Activated naive CD8-positive, alpha-beta T cell treated with anti-CD3 and anti-CD28 coated beads, Interleukin-2, amount 10 ng/mL, durations not matched to agents 7 days and 5 days (primary cell): ENCODE results near the gene LRWD1. TPM values are rescaled to one million over a fixed set of nuclear protein-coding genes. Genes with fewer than 3 reads are reported as not detected.

Source experiments
- ATAC-seq: fragments of 150-1000 bp; cut with Tn5 transposase; one replicate; pipeline ENCODE4 v1.10.0; 2021; ENCODE audit warnings: low read depth, moderate library complexity
- POLR2A ChIA-PET: fragments of 350-600 bp; sonication (Branson Sonifier 250); formaldehyde crosslinking; loops from one replicate; lab custom pipeline; 2021; ENCODE audit warnings: antibody characterized with exemption; lab: Charles Lee
- DNase-seq: peaks from one replicate; pipeline ENCODE4 v3.0.0; 2021
- H3K27ac Mint-ChIP-seq: one replicate; pipeline ENCODE4 v1.8.0; 2022; ENCODE audit warnings: mild to moderate bottlenecking, mixed read lengths
- H3K27me3 Mint-ChIP-seq: one replicate; pipeline ENCODE4 v1.8.0; 2022; ENCODE audit warnings: mild to moderate bottlenecking, moderate library complexity, mixed read lengths
- H3K36me3 Mint-ChIP-seq: one replicate; pipeline ENCODE4 v1.8.0; 2021; ENCODE audit warnings: mild to moderate bottlenecking, mixed read lengths
- H3K4me1 Mint-ChIP-seq: one replicate; pipeline ENCODE4 v1.8.0; 2021; ENCODE audit warnings: mixed read lengths
- H3K4me3 Mint-ChIP-seq: one replicate; pipeline ENCODE4 v1.8.0; 2022; ENCODE audit warnings: mild to moderate bottlenecking, moderate library complexity, mixed read lengths
- H3K9me3 Mint-ChIP-seq: one replicate; pipeline ENCODE4 v1.8.0; 2021; ENCODE audit warnings: mixed read lengths
- total RNA-seq, 2 experiments: library from RNA; stranded (reverse); gene quantifications; one replicate each; pipeline ENCODE4 v1.2.3, GENCODE V29; 2021

LRWD1 gene
- total RNA-seq, 2 experiments from 2014 or later, result 14.7 to 15.8 TPM

GRCh38 chr7:102429141-102429899 is 35.5 kb upstream of the LRWD1 start:
- no peak overlapping the region for H3K4me3 Mint-ChIP-seq
- POLR2A ChIA-PET, result interaction anchor here (1.1 to 1.6 kb wide), 2 partner anchors 12 to 13 kb away, joined by 3 to 4 read pairs; no protein-coding TSS in a partner anchor
- H3K4me1 Mint-ChIP-seq, result peaks cover 53% of the 10 kb centered on the region
- no peaks in the 10 kb centered on the region for H3K27me3 Mint-ChIP-seq
- peak overlapping the region; percentile 73 for H3K27ac Mint-ChIP-seq
- H3K9me3 Mint-ChIP-seq, result no peaks in the 10 kb centered on the region
- H3K36me3 Mint-ChIP-seq, result peaks cover 23% of the 10 kb centered on the region
- no peak for ATAC-seq
- DNase-seq, result no peak

DNA sequence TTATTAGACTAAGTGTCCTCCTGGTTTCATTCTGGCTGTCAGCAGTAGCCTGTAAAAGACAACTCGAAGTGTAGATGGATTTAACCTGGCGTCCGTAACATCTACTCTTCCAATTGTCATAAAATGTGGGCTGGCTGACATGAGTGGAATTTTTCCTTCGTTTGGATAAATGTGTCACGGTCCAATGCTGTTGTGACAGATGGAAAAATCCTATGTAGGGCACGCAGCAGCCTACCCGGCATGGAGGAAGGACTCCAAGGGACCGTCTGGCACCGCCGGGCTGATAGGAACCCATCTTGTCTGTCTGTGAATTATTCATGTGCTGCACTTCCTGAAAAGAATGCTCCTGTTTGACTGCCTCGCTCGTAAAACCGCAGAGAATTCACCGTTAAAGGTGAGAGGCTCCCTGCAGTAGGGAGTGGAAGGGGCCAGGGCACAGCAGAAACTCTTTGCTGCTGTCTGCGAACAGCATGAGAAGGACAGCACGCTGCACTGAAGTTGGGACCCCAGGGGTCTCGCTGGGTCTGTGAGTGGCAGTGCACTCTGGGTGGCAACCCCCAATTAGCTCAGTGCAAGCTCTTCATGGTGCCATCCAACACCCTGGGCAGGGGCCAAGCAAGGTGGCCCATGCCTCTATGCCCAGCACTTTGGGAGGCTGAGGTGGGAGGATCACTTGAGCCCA is 33.0 kb upstream of the LRWD1 start:
- DNase-seq (peak; percentile 59), ATAC-seq (peak; percentile 40)
- H3K4me3 Mint-ChIP-seq, result peak overlapping the region; percentile 78
- peaks cover 41% of the 10 kb centered on the region for H3K4me1 Mint-ChIP-seq
- peaks cover 18% of the 10 kb centered on the region for H3K36me3 Mint-ChIP-seq
- H3K27ac Mint-ChIP-seq, result peak overlapping the region; percentile 93
- POLR2A ChIA-PET, result interaction anchor here (0.5 to 4.3 kb wide), 3 partner anchors 14 to 32 kb away, joined by 3 to 37 read pairs (median 3); no protein-coding TSS in a partner anchor
- H3K27me3 Mint-ChIP-seq, result no peaks in the 10 kb centered on the region
- H3K9me3 Mint-ChIP-seq, result no peaks in the 10 kb centered on the region

DNA sequence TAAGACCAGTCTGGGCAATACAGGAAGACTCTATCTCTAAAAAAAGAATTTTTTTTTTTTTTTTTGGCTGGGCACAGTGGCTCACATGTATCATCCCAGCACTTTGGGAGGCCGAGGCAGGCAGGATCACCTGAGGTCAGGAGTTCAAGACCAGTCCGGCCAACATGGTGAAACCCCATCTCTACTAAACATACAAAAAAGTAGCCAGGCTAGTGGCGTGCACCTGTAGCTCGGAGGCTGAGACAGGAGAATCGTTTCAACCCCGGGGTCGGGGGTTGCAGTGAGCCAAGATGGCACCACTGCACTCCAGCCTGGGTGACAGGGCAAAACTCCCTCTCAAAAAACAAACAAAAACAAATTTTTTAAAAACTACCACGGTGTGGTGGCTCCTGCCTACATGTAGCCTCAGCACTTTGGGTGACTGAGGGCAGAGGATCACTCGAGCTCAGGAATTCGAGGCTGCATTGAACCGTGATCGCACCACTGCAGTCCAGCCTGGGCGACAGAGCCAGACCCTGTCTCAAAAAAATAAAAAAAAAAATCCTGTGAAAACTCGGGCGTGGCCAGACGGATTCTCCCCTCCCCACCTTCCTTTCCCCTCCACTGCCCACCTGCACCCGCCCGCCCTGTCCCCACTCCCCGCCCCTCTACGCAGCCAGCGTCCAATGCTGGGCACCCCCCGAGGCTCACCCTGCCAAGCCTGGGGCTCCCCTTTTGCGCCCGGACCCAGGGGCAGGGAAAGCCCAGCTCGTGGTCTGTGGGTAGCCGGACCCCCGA is 32.2 kb upstream of the LRWD1 start:
- no peaks in the 10 kb centered on the region for H3K27me3 Mint-ChIP-seq
- peak overlapping the region; percentile 93 for H3K27ac Mint-ChIP-seq
- POLR2A ChIA-PET, result interaction anchor here (0.5 to 4.3 kb wide), 5 partner anchors 10 to 35 kb away, joined by 3 to 37 read pairs (median 3); no protein-coding TSS in a partner anchor
- H3K9me3 Mint-ChIP-seq, result no peaks in the 10 kb centered on the region
- peak; percentile 50 for DNase-seq
- H3K36me3 Mint-ChIP-seq, result peaks cover 15% of the 10 kb centered on the region
- ATAC-seq, result peak; percentile 26
- peaks cover 38% of the 10 kb centered on the region for H3K4me1 Mint-ChIP-seq
- peak overlapping the region; percentile 78 for H3K4me3 Mint-ChIP-seq

DNA sequence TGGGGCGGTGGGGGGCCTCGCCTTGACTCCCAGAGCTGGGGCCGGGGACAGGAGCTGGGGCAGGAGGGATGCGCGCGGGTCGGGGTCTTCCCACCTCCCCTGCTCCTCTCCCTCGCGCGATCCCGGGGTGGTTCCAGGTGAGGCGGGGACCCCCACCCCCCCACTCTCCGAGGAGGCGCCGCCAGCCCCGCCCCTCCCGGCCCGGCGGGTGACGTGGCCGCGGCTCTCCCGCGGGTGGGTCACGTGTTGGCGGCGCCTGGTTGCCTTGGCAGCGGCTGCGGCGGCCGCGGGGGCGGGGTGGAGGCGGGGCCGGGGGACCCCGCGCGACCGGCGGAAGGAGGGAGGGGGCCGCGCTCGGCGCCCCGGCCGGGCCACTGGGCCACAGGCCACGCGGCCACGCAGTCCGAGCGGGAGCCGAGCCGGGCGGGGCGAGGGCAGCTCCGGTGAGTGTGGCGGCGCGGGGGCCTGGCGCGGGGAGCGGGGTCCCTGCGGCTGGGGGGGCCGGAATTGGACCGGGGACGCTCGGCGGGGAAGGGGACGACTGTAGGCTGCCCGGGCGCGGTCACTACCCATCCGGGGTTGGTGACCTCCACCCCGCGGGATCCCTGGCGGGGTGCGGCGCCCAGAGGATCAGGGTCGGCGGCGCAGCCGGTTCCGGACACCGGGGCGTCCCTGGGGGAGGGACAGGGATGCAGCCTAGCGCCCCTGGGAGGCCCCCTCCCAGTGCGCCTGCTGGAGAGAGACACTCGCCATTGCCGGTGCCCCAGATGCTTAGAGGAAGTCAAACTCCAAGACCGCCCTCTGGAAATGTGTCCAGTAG is 31.4 kb upstream of the LRWD1 start, which contains the start of gene ORAI2:
Gene ORAI2 (plus strand): TSS at position 357 of the 820 bp plus-strand sequence. CDS start 5,382 bp downstream, outside the sequence.
- no peaks in the 10 kb centered on the region for H3K9me3 Mint-ChIP-seq
- no peaks in the 10 kb centered on the region for H3K27me3 Mint-ChIP-seq
- DNase-seq (peak; percentile 93), ATAC-seq (peak; percentile 63)
- peak within 1 kb of the TSS; percentile 93 for H3K27ac Mint-ChIP-seq
- POLR2A ChIA-PET, result interaction anchor here (0.6 to 4.3 kb wide), 9 partner anchors 7 to 1268 kb away, joined by 3 to 37 read pairs (median 4); no protein-coding TSS in a partner anchor
- H3K36me3 Mint-ChIP-seq, result peaks cover 15% of the 10 kb centered on the region
- peaks cover 35% of the 10 kb centered on the region for H3K4me1 Mint-ChIP-seq
- peak within 1 kb of the TSS; percentile 90 for H3K4me3 Mint-ChIP-seq

- Mint-ChIP-seq H3K4me1 (peaks cover 35% of the 10 kb centered on the region), H3K27me3 (no peaks in the 10 kb centered on the region), H3K9me3 (no peaks in the 10 kb centered on the region), H3K36me3 (peaks cover 15% of the 10 kb centered on the region), H3K27ac (peak overlapping the region; percentile 86), H3K4me3 (peak overlapping the region; percentile 90)
- peak; percentile 23 for ATAC-seq
- POLR2A ChIA-PET, result interaction anchor here (0.6 to 4.3 kb wide), 8 partner anchors 8 to 1268 kb away, joined by 3 to 37 read pairs (median 4); no protein-coding TSS in a partner anchor
- no peak for DNase-seq
These were observed 30.7 kb upstream of the LRWD1 start for GRCh38 chr7:102434039-102434486.

DNA sequence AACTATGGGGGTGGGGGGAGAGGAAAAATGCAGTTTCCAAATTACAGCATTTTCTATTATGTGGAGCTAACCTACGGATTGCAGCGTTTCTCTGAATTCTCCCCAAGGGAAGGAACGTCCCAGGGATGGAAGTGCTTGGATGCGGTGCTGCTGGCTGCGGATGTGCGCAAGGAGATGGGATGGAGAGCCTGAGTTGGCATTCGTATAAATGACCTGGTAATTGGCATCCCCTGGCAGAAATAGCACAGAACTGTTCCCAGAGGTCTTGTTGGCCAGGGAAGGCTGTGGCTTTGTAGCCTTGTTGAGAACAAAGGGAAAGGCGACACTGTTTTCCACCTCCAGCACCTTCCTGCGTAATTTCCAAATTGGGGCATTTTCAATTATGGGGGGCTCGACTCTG is 28.7 kb upstream of the LRWD1 start:
- Mint-ChIP-seq H3K9me3 (no peaks in the 10 kb centered on the region), H3K27me3 (no peaks in the 10 kb centered on the region), H3K27ac (no peak overlapping the region), H3K4me1 (peaks cover 23% of the 10 kb centered on the region), H3K36me3 (peaks cover 11% of the 10 kb centered on the region), H3K4me3 (no peak overlapping the region)
- DNase-seq (no peak), ATAC-seq (no peak)
- POLR2A ChIA-PET, result interaction anchor here (3.6 kb wide), 1 partner anchor 10 kb away, joined by 21 read pairs; no protein-coding TSS in a partner anchor

GRCh38 chr7:102439963-102440795 is 24.6 kb upstream of the LRWD1 start:
- no peak for ATAC-seq
- POLR2A ChIA-PET, result interaction anchor here (2.7 kb wide), 1 partner anchor 14 kb away, joined by 13 read pairs; no protein-coding TSS in a partner anchor
- no peak for DNase-seq
- no peaks in the 10 kb centered on the region for H3K9me3 Mint-ChIP-seq
- H3K27me3 Mint-ChIP-seq, result no peaks in the 10 kb centered on the region
- H3K4me1 Mint-ChIP-seq, result peaks cover 6% of the 10 kb centered on the region
- H3K36me3 Mint-ChIP-seq, result peaks cover 15% of the 10 kb centered on the region
- no peak overlapping the region for H3K4me3 Mint-ChIP-seq
- H3K27ac Mint-ChIP-seq, result no peak overlapping the region

GRCh38 chr7:102444961-102445673 is 19.7 kb upstream of the LRWD1 start:
- POLR2A ChIA-PET, result interaction anchor here (1.0 kb wide), 1 partner anchor 49 kb away, joined by 3 read pairs; the partner anchor contains the start of gene PRKRIP1
- DNase-seq, result no peak
- H3K27me3 Mint-ChIP-seq, result no peaks in the 10 kb centered on the region
- no peak overlapping the region for H3K4me3 Mint-ChIP-seq
- H3K9me3 Mint-ChIP-seq, result no peaks in the 10 kb centered on the region
- no peaks in the 10 kb centered on the region for H3K4me1 Mint-ChIP-seq
- H3K36me3 Mint-ChIP-seq, result peaks cover 13% of the 10 kb centered on the region
- no peak overlapping the region for H3K27ac Mint-ChIP-seq
- ATAC-seq, result no peak

- POLR2A ChIA-PET, result interaction anchor here (1.0 kb wide), 1 partner anchor 50 kb away, joined by 3 read pairs; the partner anchor contains the start of gene PRKRIP1
- ATAC-seq (no peak), DNase-seq (no peak)
- Mint-ChIP-seq H3K27ac (peak overlapping the region; percentile 66), H3K4me3 (no peak overlapping the region), H3K4me1 (no peaks in the 10 kb centered on the region), H3K9me3 (no peaks in the 10 kb centered on the region), H3K36me3 (peaks cover 13% of the 10 kb centered on the region), H3K27me3 (no peaks in the 10 kb centered on the region)
These were observed 19.1 kb upstream of the LRWD1 start for GRCh38 chr7:102445674-102446071.

GRCh38 chr7:102446387-102447156 is 18.2 kb upstream of the LRWD1 start:
- ATAC-seq (no peak), DNase-seq (no peak)
- no peaks in the 10 kb centered on the region for H3K9me3 Mint-ChIP-seq
- no peak overlapping the region for H3K4me3 Mint-ChIP-seq
- H3K4me1 Mint-ChIP-seq, result no peaks in the 10 kb centered on the region
- POLR2A ChIA-PET, result interaction anchor here (1.0 kb wide), 1 partner anchor 51 kb away, joined by 3 read pairs; the partner anchor contains the start of gene PRKRIP1
- H3K27ac Mint-ChIP-seq, result no peak overlapping the region
- no peaks in the 10 kb centered on the region for H3K27me3 Mint-ChIP-seq
- H3K36me3 Mint-ChIP-seq, result peaks cover 13% of the 10 kb centered on the region
